ENCODE data around the gene WWOX. TPM values are rescaled to one million over a fixed set of nuclear protein-coding genes. Genes with fewer than 3 reads are reported as not detected.

Gene WWOX
- total and polyA plus RNA-seq, 2 donors (not counting 3 experiments of a cell fraction or from before 2014, with no cell fraction given), result 6.2 to 12.5 TPM

- DNase-seq (ENCODE audit: low read depth, low spot score) (no peak), FAIRE-seq (no peak)
- no peaks in the 10 kb centered on the region for H3K27me3 ChIP-seq (ENCODE audit: control insufficient read depth in 2 of 2, insufficient read depth in 2 of 2, low read length in 2 of 2)
- H2AFZ ChIP-seq (ENCODE audit: low read depth, low read length), result no peak overlapping the region
- intact Hi-C loops (cut with micrococcal nuclease), result no loop called here
- dilution Hi-C loops (cut with MboI; ENCODE audit: extremely low pct_ligation_motif_present, low sequenced_read_pairs), result no loop called here
- H3K4me1 ChIP-seq (ENCODE audit: control insufficient read depth, extremely low read depth, insufficient read depth, low read length), result no peaks in the 10 kb centered on the region
- H3K9ac ChIP-seq (replicated peaks; ENCODE audit: extremely low read depth, insufficient read depth, low read length), result no peak overlapping the region
- H3K79me2 ChIP-seq (ENCODE audit: control insufficient read depth, insufficient read depth, low read length), result no peaks in the 10 kb centered on the region
- ChIA-PET POLR2A (no interaction called here), CTCF (no interaction called here)
- no peak for TF ChIP-seq GATA2 (IDR thresholded peaks at IDR 0.05; ENCODE audit: insufficient read depth, insufficient read length, low read depth, low read length)
- TF ChIP-seq POLR2A (IDR thresholded peaks at IDR 0.05; ENCODE audit: low read depth, low read length), result no peak
- TF ChIP-seq POLR2AphosphoS5 (IDR thresholded peaks at IDR 0.05; ENCODE audit: insufficient read depth, low read depth, low read length), result no peak
- no peak for TF ChIP-seq MYC (IDR thresholded peaks at IDR 0.05; ENCODE audit: low read depth, low read length)
- no peak for TF ChIP-seq JUN (IDR thresholded peaks at IDR 0.05; ENCODE audit: borderline replicate concordance, insufficient read depth, insufficient read length, low read depth)
- no peak for TF ChIP-seq FOS (IDR thresholded peaks at IDR 0.05; ENCODE audit: borderline replicate concordance, insufficient read depth, low read length)
- TF ChIP-seq MAX (IDR thresholded peaks at IDR 0.05; ENCODE audit: insufficient read depth, insufficient read length), result no peak
- TF ChIP-seq CTCF (IDR thresholded peaks at IDR 0.05; ENCODE audit: extremely low read depth in 1 of 2, insufficient read depth in 1 of 2, low read depth in 1 of 2, low read length in 2 of 2), result no peak
- no peak for TF ChIP-seq EZH2 (IDR thresholded peaks at IDR 0.05; ENCODE audit: borderline replicate concordance, low read depth, low read length, severe bottlenecking)
- no peaks in the 10 kb centered on the region for H4K20me1 ChIP-seq (replicated peaks; ENCODE audit: control insufficient read depth, extremely low read depth, insufficient read depth, low read length)
- H3K4me2 ChIP-seq (ENCODE audit: insufficient read depth, low read length), result no peak overlapping the region
- peaks cover 6% of the 10 kb centered on the region for H3K9me3 ChIP-seq (replicated peaks; ENCODE audit: control insufficient read depth, insufficient read depth, low read length)
- H3K27ac ChIP-seq (ENCODE audit: insufficient read depth, low read depth, low read length), result no peak overlapping the region
- BruUV-seq (replicated peaks), result no TSS peak
- no peaks in the 10 kb centered on the region for H3K36me3 ChIP-seq (ENCODE audit: control insufficient read depth in 2 of 2, extremely low read depth in 1 of 2, insufficient read depth in 2 of 2, low read length in 2 of 2)
- H3K9me1 ChIP-seq (replicated peaks; ENCODE audit: control insufficient read depth, extremely low read depth, insufficient read depth, low read length), result no peaks in the 10 kb centered on the region
- H3K4me3 ChIP-seq (replicated peaks in 1 of 3; ENCODE audit: insufficient read depth in 1 of 3, low read depth in 1 of 3, low read length in 3 of 3), result no peak overlapping the region
These were observed 1091.1 kb downstream of the WWOX start for GRCh38 chr16:79190542-79190941.
